Epithelial cell of prostate (primary cell): ENCODE measurements around the gene SELENON.

ENCODE experiments used
- DNase-seq: peaks from one replicate; pipeline ENCODE4 v3.0.0-alpha.2; 2011; ENCODE audit warnings: low read depth, low spot score
- H3K27ac ChIP-seq: fragments of 450-650 bp; 2 replicates; pipeline ENCODE4 v1.5.1; 2017; ENCODE audit warnings: mild to moderate bottlenecking

The SELENON gene

DNA sequence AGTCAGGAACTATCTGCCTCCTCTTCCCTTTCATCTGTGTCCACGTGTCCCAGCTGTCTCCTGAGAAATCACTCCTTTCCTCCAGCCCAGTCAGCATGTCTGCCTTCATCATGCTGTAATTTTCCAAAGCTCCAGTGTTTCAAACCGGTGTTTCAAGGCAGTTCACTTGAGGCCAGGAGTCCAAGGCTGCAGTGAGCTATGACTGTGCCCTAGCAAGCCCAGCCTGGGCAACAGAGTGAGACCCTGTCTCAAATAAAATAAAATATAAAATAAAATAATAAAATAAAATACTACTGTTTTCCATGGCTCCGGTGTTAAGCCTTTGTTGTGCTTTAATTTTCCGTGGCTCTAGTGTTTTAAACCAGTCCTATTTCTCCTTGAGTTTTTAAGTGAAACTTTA, 7.9 kb upstream of the SELENON start:
- DNase-seq = no peak
- no peak overlapping the region for H3K27ac ChIP-seq

DNA sequence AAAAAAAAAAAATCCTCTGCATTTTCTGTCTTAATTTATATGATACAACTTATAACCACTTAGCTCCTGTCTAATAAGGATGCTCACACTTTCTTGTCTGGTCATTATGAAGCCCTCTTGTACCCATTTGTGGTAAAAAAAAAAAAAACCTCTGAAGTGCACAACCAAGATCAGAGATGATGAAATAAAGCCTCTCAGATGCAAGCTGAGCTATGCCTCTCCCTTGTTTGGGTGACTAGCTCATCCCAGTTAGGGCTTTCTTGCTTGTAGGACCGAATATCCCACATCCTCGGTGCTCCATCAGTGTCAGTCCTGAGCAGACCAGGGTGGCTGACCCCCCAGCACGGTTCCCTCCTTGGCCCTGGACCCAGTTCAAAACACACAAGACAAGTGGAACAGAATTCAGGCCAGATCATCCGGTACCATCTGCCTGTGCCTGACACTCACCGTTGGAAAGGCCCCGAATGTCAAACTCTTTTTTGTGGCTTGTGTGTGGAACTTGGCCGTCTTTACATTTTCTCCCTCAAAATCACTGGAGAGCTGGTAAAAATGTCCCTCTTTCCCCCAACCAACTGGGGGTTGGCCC, 6.3 kb upstream of the SELENON start:
- H3K27ac ChIP-seq = no peak overlapping the region
- no peak for DNase-seq

DNA sequence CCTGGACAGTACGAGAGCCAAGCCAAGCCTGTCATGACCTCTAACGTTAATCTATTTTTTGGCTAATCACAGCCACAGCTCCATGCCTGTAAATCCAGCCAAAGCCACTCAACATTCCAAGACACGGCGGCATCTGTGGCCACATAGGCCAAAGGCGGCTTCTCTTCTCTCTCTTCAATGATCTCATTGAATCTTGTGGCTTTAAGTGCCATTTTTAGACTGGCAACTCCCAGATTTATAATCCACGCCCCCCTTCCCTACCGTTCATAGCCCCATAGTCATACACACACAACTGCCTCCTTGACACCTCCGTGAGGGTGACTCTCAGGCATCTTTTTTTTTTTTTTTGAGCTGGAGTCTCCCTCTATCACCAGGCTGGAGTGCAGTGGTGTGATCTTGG, 5.7 kb upstream of the SELENON start:
- H3K27ac ChIP-seq = no peak overlapping the region
- DNase-seq = no peak

DNA sequence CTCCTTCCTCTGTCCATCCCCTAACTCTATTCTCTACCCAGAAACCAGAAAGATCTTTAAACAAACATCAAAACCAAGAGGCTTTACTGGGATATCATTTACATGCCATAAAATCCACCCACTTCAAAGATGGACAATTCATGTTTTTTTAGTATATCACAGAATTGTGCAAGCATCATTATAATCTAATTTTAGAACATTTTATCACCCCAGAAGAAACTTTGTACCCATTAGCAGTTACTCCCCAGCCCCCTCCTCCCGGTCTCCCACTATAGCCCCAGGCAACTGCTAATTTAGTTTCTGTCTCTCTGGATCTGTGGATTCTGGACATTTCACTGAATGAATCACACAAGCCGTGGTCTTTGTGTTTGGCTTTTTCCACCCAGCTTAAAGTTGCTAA, 4.8 kb upstream of the SELENON start:
- no peak overlapping the region for H3K27ac ChIP-seq
- no peak for DNase-seq

DNA sequence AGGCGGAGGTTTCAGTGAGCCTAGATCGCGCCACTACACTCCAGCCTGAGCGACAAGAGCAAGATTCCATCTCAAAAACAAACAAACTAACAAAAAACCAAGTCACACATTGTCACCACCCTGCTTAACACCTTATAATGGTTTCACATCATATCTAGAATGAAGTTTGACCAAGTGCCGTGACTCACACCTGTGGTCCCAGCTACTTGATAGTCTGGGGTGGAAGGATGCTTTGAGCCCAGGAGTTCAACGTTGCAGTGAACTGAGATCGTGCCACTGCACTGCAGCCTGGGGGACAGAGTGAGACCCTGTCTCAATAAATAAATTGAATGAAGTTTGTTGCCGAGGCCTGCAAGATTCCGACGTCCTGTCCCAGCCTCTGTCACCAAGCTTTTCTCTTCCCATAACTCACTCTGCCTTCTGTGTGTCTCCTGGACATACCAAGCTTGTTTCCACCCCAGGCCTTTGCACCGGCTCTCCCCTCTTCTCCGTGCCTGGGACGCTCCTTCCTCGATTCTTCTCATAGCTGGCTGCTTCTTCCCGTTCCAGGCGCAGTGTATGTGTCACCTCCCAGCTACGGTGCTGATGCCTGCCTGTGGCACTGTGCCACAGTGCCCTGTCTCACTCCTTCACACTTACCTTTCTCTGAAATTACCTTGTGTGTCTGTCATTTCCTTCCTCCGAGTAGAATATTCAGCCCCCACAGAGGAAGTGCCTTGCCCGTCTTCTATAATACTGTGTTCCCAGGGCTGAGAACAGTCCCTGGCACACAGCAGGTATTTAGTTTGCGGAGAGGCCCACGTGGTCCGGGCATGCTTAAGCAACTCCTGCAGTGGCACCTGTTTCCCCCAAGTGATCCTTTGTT, 3.8 kb upstream of the SELENON start:
- peak overlapping the region; percentile 49 for H3K27ac ChIP-seq
- DNase-seq = no peak

DNA sequence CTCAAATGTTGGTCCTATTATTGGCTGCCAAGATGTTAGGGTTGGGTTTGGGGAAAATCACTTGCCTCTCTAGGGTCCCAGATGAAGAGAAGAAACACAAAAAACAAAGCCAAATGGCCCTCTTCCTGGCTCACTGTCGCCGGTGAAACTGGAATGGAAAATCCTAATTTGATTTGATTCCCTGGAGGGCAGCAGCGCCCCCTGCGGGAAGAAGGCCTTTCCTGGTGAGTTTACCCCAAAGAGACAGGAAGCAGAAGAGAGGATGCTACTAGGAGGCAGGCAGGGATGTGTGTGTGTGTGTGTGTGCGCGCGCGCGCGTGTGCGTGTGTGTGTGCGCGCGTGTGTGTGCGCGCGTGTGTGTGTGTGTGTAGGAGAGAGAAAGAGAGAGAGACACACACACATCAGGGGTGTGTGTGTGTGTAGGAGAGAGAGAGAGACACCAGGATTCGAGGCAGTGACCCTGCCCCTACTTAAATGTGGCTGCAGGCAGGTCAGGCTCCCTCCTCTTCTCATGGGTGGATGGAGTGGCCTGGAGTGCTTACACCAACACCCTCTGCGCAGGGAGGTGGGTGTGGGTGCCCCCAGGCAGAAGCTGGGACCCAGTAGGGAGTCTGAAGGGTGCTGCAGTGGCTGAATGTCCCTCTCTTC, 3.1 kb upstream of the SELENON start:
- no peak for DNase-seq
- peak overlapping the region; percentile 49 for H3K27ac ChIP-seq

DNA sequence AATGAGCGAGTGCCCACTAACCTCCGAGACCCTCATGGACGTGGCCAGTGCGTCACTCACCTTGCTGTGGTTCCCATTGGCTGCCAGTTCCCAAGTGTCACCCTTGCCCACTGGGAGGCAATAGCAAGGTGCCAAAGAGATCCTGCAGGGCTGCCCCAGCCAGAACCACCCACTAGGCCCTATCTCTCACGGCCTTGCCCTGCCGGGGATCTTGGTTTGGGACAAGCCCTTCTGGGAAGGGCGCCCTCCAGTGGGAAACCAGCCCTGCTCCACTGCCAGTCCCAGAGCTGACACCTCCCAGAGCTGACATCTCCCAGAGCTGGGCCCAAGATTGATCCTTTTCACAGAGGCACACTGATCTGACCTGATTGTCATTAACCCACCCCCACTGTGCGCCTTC, 2.1 kb upstream of the SELENON start:
- DNase-seq = no peak
- no peak overlapping the region for H3K27ac ChIP-seq

DNA sequence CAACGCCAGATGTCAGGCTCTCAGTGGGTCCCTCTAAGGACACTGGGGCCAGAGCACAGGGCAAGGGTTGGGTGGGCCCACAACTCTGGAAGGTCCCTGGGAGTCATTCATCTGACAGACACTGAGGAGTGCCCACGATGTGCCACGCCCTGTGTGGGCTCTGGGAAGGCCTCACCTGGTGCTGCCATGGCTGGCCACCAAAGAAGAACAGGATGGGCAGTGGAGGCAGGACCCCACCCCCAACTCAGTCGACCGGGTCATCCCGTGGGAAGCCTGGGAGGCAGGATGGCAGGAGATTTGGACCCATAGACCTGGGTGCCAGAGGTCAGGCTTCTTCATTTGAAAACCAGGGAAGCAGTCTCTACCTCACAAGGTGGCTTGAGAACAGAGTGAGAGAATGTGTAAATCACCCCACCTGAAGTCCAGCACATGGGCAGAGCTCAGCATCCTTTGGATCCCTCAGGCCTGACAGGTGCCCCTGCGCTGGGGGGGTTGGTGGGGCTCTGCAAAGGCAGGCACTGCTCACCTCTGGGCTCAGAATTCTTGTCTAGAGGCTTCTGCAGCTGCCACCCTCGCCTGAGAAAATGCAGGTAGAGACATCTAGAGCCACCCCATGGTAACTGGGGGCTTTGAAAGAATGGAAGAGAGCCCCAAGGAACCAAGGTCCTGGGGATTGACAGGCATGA, 1.2 kb upstream of the SELENON start:
- no peak overlapping the region for H3K27ac ChIP-seq

DNA sequence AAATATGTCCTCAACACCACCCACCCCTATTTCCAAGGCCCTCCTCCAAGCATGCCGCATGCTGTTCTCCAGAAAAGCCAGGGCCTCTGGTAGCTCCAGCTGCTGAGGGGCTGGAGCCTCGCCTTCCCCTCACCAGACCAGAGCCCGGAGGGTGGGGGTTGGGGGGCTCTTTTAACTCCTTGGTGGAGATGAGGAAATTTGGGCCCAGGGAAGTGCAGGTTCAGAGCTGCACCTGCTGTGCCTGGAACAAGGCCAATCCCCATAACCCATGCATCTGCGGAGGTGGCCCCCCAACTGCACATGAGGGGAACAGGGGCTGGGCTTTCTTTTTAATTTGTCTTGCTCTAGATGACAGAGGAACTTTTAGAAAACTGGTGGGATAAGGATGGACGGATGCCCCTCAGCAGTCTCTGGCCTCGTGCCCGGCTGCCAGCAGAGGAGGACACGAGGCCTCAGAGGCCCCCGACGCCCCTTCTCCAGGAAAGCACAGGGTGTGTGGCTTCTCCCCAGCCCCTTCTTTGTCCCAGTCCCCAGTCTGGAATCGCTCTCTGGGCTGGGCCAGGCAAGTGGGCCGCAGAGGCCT, 550 bp upstream of the SELENON start:
- no peak for DNase-seq
- H3K27ac ChIP-seq = no peak overlapping the region

More for the DNA sequence above, 1.2 kb upstream of the SELENON start:
- no peak for DNase-seq

DNA sequence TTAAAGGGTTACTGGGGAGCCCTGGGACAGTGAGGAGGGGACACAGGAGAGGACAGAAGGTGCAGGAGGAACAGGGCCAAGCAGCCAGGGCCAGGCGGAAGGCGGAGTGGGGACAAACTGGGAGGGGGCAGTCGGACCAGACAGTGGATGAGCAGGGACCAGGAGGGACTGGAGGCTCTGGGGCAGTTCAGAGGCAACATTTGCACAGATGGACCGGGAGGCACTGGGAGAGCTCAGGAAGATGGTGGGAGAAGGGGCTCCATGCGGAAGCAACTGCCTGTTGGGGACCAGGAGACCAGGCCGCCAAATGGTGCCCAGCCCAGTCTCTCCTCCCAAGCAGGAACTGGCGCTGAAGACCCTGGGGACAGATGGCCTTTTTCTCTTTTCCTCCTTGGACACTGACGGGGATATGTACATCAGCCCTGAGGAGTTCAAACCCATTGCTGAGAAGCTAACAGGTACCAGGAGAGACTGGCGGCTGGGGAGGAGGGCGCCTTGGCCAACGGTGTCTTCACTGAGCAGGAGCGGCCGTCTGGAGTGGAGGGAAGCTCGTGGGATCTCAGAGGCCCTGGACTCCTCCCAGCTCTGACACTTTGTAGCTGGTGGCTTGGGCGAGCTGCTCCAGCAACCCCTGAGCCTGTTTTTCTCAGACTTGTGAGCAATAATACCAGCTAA, 847 bp downstream of the SELENON start:
- no peak overlapping the region for H3K27ac ChIP-seq
- no peak for DNase-seq

DNA sequence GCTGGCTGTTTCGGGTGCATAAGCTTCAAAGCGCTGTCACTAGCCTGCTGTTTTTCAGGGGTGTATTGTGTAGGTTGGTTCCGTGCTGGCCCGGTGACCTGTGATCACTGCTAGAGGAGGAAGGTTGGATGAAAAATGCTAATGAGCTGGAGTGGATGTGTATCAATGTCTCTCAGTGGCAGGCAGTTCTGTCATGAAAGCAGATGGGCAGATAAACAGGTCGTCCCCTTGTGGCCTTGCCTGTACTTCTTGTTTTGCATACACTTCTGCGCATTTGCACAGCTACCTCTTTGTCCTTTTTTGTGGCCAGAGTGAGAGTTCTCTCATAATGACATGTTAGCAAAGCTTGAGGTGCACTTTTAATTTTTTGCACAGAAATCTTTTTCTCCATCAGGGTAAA, 2.9 kb downstream of the SELENON start:
- DNase-seq = no peak
- no peak overlapping the region for H3K27ac ChIP-seq

DNA sequence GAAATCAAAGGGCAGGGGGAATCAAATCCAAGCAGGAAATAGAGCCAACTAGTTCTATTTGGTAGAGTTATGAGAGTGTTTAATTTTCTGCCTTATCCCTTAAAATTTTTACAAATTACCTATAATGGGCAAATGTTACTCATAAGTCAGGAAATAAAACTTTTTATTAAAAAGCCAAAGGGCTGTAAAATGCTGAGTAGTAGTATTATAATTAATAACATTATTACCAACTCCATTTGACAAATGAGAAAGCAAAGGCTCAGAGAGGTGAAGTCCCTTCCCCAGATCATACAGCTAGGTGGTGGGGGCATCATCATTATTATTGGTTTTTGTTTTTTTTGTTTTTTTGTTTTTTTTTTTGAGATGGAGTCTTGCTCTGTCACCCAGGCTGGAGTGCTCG, 3.4 kb downstream of the SELENON start:
- no peak overlapping the region for H3K27ac ChIP-seq
- DNase-seq = no peak

DNA sequence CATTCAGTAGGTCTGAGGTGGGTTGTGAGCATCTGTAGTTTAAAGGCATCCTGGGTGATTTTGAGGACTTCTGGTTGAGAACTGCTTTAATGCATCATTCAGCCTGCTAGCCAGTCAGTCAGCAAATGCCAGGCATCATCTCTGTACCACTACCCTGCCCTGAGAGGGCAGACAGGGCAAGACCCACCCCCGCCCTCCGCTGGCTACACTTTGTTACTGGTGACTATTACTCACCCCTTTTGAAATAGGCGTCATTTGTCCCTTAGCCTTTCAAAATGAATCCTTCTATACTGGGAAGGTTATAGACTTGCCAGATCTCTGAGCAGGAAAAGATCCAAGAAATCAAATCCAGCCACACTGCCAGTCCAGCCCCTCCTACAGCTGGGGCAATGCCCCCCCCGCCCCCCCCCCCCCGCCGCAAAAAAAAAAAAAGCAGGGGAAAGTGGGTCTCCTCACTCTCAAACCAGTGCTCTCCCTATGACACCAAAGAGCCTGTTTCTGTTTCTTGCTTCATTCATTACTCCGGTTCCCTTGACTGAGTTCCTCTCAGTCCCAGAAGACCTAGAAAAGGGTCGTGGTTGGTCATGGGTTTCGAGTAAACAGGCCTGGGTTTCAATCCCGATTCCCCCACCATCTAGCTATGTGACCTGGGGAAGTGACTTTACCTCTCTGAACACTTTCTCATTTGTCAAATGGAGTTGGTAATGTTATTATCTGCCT, 4.4 kb downstream of the SELENON start:
- H3K27ac ChIP-seq = no peak overlapping the region
- no peak for DNase-seq

DNA sequence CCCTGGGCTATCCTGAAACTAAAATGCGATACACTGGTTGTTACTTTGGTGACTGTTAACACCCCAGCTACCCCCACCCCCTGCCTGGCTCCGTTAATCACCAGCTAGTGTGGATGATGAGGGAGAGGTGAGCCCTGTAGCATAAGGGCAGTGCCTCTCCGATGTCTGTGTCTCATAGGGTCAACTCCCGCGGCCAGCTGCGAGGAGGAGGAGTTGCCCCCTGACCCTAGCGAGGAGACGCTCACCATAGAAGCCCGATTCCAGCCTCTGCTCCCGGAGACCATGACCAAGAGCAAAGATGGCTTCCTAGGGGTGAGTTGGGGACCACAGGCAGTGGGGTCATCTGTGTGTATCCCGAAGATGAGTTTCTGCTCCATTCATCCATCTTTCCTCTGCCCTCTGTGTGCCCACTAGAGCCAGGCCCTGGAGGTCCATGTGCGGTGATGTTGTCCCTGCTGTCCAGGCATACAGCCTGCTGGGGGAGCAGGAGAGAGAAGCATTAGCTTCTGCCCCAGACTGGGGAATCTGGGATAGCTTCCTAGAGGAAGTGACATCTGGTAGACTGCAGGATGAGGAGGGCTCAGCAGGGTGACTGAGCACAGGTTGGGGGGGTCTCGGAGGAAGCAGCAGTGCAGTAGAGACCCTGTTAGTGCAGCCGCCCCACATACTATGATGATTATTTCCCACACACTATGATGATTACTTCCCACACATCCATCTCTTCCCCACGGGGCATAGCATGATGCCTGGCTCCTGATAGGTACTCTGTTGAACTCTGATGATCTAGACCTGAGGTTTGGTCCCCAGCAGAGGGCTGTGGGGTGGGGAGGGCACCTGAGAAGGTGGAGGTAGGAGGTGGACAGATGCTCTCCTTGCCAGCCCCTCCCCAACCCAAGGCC, 5.2 kb downstream of the SELENON start:
- no peak for DNase-seq
- H3K27ac ChIP-seq = no peak overlapping the region

DNA sequence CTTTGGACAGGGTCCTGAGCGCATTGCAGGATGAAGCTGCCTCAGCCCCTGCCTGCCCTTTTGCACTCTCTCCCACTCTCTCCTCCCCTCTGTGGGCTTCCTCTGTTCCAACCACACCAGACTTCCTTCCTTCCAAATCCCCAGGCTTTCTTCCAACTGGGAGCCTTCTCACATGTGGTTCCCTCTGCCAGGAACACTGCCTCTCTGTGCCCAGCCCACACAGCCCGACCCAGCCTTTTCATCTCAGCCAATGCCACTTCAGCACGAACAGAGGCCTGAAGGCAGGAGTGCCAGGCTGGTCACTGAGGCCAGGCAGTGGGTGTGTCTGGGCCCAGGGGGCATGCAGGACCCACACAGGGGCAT, 5.9 kb downstream of the SELENON start:
- no peak for DNase-seq
- H3K27ac ChIP-seq = no peak overlapping the region

DNA sequence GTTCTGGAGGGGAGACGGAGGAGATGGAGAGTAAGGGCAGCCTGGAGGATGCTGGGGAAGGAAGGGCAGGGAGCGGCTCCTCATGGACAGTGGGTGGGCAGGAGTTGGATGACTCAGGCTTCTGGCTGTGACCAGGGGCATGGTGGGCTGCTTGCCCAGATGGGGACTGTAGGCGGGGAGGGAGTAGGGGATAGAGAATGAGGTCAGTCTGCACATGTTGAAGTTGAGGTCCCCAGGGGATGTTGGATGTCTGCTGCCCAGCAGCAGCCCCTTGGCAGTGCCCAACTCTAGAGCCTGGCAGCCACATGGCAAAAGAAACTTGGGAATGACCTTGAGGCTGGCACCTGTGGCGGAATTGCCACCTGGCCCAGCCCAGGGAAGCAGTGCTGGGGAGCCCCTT, 6.4 kb downstream of the SELENON start:
- no peak for DNase-seq
- no peak overlapping the region for H3K27ac ChIP-seq

DNA sequence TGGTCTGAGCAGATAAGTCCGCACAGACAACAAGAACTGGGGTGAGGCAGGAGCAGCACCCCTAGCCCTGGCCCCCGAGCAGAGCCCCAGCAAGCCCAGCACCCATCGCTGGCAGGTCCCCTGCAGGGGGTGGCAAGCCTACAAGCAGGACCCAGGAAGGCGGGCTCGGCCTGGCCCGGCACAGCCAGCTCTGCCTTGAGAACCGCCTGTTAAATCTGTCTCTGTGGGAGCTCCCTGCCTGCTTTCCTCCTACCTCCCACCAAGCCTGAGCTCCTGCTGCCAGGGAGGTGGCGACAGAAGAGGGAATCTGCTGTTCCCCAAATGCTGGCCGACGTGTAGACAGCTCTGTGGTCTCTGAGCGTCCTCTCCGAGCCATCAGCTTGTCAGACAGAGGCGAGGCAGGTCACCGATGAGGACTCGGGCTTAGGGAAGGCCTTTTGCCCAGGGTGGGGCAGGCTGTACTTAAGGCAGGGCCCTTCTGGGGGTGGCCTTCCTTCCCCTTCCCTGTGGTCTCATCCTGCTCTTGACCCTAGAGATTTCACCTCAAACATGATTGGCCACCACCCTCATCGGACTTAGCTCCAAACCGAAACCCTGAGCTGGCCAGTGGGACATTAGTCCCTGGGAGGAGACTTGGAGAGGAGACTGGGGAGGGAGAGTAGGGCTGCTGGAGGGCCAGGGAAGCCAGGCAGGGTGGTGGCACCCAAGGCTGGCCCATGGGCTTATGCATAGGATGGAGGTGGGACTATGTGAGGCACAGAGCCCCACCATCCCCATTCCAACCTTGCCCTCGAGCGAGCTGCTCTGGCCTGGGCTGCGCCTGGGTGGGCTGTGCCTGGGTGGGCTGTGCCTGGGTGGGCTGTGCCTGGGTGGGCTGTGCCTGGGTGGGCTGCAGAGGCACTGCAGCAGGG, 7.7 kb downstream of the SELENON start:
- no peak for DNase-seq
- no peak overlapping the region for H3K27ac ChIP-seq
